Activated CD4-positive, alpha-beta memory T cell treated with anti-CD3 and anti-CD28 coated beads for 36 hours (primary cell): ENCODE measurements around the gene IGF2. TPM values are rescaled to one million over a fixed set of nuclear protein-coding genes. Genes with fewer than 3 reads are reported as not detected.

ENCODE experiments used
- CTCF ChIA-PET: fragments of 350-600 bp; sonication (Branson Sonifier 250); formaldehyde crosslinking; loops from one replicate; lab custom pipeline; 2021; ENCODE audit warnings: antibody characterized with exemption, inconsistent platforms; lab: Charles Lee
- POLR2A ChIA-PET: fragments of 350-600 bp; sonication (Branson Sonifier 250); formaldehyde crosslinking; loops from one replicate; lab custom pipeline; 2021; ENCODE audit warnings: antibody characterized with exemption; lab: Charles Lee
- DNase-seq: peaks from one replicate; pipeline ENCODE4 v3.0.0-alpha.2; 2020
- H3K27ac Mint-ChIP-seq: one replicate; pipeline ENCODE4 v1.8.0; 2021; ENCODE audit warnings: mixed read lengths
- H3K27me3 Mint-ChIP-seq: one replicate; pipeline ENCODE4 v1.8.0; 2021; ENCODE audit warnings: mixed read lengths
- H3K36me3 Mint-ChIP-seq: one replicate; pipeline ENCODE4 v1.8.0; 2021; ENCODE audit warnings: mixed read lengths
- H3K4me1 Mint-ChIP-seq: one replicate; pipeline ENCODE4 v1.8.0; 2021; ENCODE audit warnings: low read depth, mixed read lengths
- H3K4me3 Mint-ChIP-seq: one replicate; pipeline ENCODE4 v1.8.0; 2021; ENCODE audit warnings: mild to moderate bottlenecking, mixed read lengths
- H3K9me3 Mint-ChIP-seq: one replicate; pipeline ENCODE4 v1.8.0; 2021; ENCODE audit warnings: mixed read lengths
- intact Hi-C: fragments of 100-400 bp; cut with micrococcal nuclease; formaldehyde crosslinking; loops from one replicate; pipeline ENCODE4 v1.15.1; 2023
- total RNA-seq, 2 experiments: library from RNA; stranded (reverse); gene quantifications; one replicate each; pipeline ENCODE4 v1.2.3, GENCODE V29; 2021

Gene IGF2
- total RNA-seq, 2 experiments from 2014 or later = 26.5 to 27.0 TPM

GRCh38 chr11:2102132-2102882 is 36.9 kb downstream of the IGF2 start:
- Mint-ChIP-seq H3K36me3 (no peaks in the 10 kb centered on the region), H3K27me3 (peaks cover 3% of the 10 kb centered on the region), H3K4me3 (no peak overlapping the region), H3K9me3 (no peaks in the 10 kb centered on the region), H3K4me1 (no peaks in the 10 kb centered on the region), H3K27ac (no peak overlapping the region)
- DNase-seq = no peak
- POLR2A ChIA-PET = no interaction called here
- CTCF ChIA-PET = interaction anchor here (1.0 to 1.5 kb wide), 3 partner anchors 13 to 65 kb away, joined by 3 to 4 read pairs (median 4); no protein-coding TSS in a partner anchor
- intact Hi-C loops = no loop called here

GRCh38 chr11:2101171-2101675 is 38.0 kb downstream of the IGF2 start:
- Mint-ChIP-seq H3K27me3 (peaks cover 3% of the 10 kb centered on the region), H3K4me1 (no peaks in the 10 kb centered on the region), H3K9me3 (no peaks in the 10 kb centered on the region), H3K27ac (no peak overlapping the region), H3K4me3 (no peak overlapping the region), H3K36me3 (no peaks in the 10 kb centered on the region)
- ChIA-PET CTCF (no interaction called here), POLR2A (no interaction called here)
- intact Hi-C loops = no loop called here
- DNase-seq = no peak

- no peak overlapping the region for H3K4me3 Mint-ChIP-seq
- intact Hi-C loops = no loop called here
- H3K36me3 Mint-ChIP-seq = no peaks in the 10 kb centered on the region
- no peaks in the 10 kb centered on the region for H3K4me1 Mint-ChIP-seq
- H3K27ac Mint-ChIP-seq = no peak overlapping the region
- no peak for DNase-seq
- H3K27me3 Mint-ChIP-seq = peaks cover 3% of the 10 kb centered on the region
- CTCF ChIA-PET = no interaction called here
- POLR2A ChIA-PET = no interaction called here
- H3K9me3 Mint-ChIP-seq = no peaks in the 10 kb centered on the region
Observed at GRCh38 chr11:2100361-2101170, 38.6 kb downstream of the IGF2 start.

GRCh38 chr11:2099516-2100349 is 39.5 kb downstream of the IGF2 start:
- no peaks in the 10 kb centered on the region for H3K9me3 Mint-ChIP-seq
- POLR2A ChIA-PET = no interaction called here
- peaks cover 3% of the 10 kb centered on the region for H3K27me3 Mint-ChIP-seq
- no peaks in the 10 kb centered on the region for H3K36me3 Mint-ChIP-seq
- H3K4me3 Mint-ChIP-seq = no peak overlapping the region
- intact Hi-C loops = no loop called here
- CTCF ChIA-PET = interaction anchor here (1.2 kb wide), 2 partner anchors 52 to 54 kb away, joined by 4 to 5 read pairs; no protein-coding TSS in a partner anchor
- H3K27ac Mint-ChIP-seq = no peak overlapping the region
- no peak for DNase-seq
- H3K4me1 Mint-ChIP-seq = no peaks in the 10 kb centered on the region

GRCh38 chr11:2098691-2099515 is 40.3 kb downstream of the IGF2 start:
- no peak for DNase-seq
- Mint-ChIP-seq H3K27ac (no peak overlapping the region), H3K36me3 (no peaks in the 10 kb centered on the region), H3K4me3 (no peak overlapping the region), H3K9me3 (no peaks in the 10 kb centered on the region), H3K27me3 (peaks cover 5% of the 10 kb centered on the region), H3K4me1 (no peaks in the 10 kb centered on the region)
- intact Hi-C loops = no loop called here
- ChIA-PET POLR2A (no interaction called here), CTCF (interaction anchor here (0.9 to 1.2 kb wide), 3 partner anchors 52 to 54 kb away, joined by 3 to 5 read pairs (median 4); no protein-coding TSS in a partner anchor)

GRCh38 chr11:2097998-2098690 is 41.0 kb downstream of the IGF2 start:
- no peaks in the 10 kb centered on the region for H3K36me3 Mint-ChIP-seq
- POLR2A ChIA-PET = no interaction called here
- peaks cover 8% of the 10 kb centered on the region for H3K27me3 Mint-ChIP-seq
- H3K4me1 Mint-ChIP-seq = peaks cover 4% of the 10 kb centered on the region
- no peak for DNase-seq
- no peak overlapping the region for H3K4me3 Mint-ChIP-seq
- intact Hi-C loops = no loop called here
- H3K9me3 Mint-ChIP-seq = no peaks in the 10 kb centered on the region
- CTCF ChIA-PET = interaction anchor here (0.9 to 1.2 kb wide), 3 partner anchors 53 to 55 kb away, joined by 3 to 5 read pairs (median 4); no protein-coding TSS in a partner anchor
- no peak overlapping the region for H3K27ac Mint-ChIP-seq

- peaks cover 9% of the 10 kb centered on the region for H3K4me1 Mint-ChIP-seq
- no peaks in the 10 kb centered on the region for H3K9me3 Mint-ChIP-seq
- no peak overlapping the region for H3K4me3 Mint-ChIP-seq
- no peaks in the 10 kb centered on the region for H3K36me3 Mint-ChIP-seq
- DNase-seq = no peak
- CTCF ChIA-PET = no interaction called here
- H3K27ac Mint-ChIP-seq = no peak overlapping the region
- POLR2A ChIA-PET = no interaction called here
- intact Hi-C loops = no loop called here
- peaks cover 11% of the 10 kb centered on the region for H3K27me3 Mint-ChIP-seq
Observed at GRCh38 chr11:2097356-2097997, 41.7 kb downstream of the IGF2 start.

- no peak overlapping the region for H3K27ac Mint-ChIP-seq
- intact Hi-C loops = no loop called here
- H3K36me3 Mint-ChIP-seq = no peaks in the 10 kb centered on the region
- no peak overlapping the region for H3K4me3 Mint-ChIP-seq
- H3K27me3 Mint-ChIP-seq = peaks cover 11% of the 10 kb centered on the region
- DNase-seq = no peak
- ChIA-PET POLR2A (no interaction called here), CTCF (interaction anchor here (0.8 kb wide), 1 partner anchor 61 kb away, joined by 3 read pairs; no protein-coding TSS in a partner anchor)
- no peaks in the 10 kb centered on the region for H3K9me3 Mint-ChIP-seq
- H3K4me1 Mint-ChIP-seq = peaks cover 9% of the 10 kb centered on the region
Observed at GRCh38 chr11:2096919-2097301, 42.3 kb downstream of the IGF2 start.

- POLR2A ChIA-PET = no interaction called here
- peaks cover 9% of the 10 kb centered on the region for H3K4me1 Mint-ChIP-seq
- CTCF ChIA-PET = interaction anchor here (0.8 kb wide), 2 partner anchors 58 to 60 kb away, joined by 3 read pairs; no protein-coding TSS in a partner anchor
- H3K4me3 Mint-ChIP-seq = no peak overlapping the region
- H3K27me3 Mint-ChIP-seq = peaks cover 11% of the 10 kb centered on the region
- H3K36me3 Mint-ChIP-seq = no peaks in the 10 kb centered on the region
- DNase-seq = no peak
- intact Hi-C loops = no loop called here
- H3K9me3 Mint-ChIP-seq = no peaks in the 10 kb centered on the region
- no peak overlapping the region for H3K27ac Mint-ChIP-seq
Observed at GRCh38 chr11:2096011-2096918, 42.9 kb downstream of the IGF2 start.

GRCh38 chr11:2095542-2095941 is 43.6 kb downstream of the IGF2 start:
- H3K9me3 Mint-ChIP-seq = no peaks in the 10 kb centered on the region
- DNase-seq = no peak
- POLR2A ChIA-PET = no interaction called here

More at GRCh38 chr11:2095542-2095941, 43.6 kb downstream of the IGF2 start:
- no peak overlapping the region for H3K4me3 Mint-ChIP-seq
- H3K27me3 Mint-ChIP-seq = peaks cover 11% of the 10 kb centered on the region
- H3K27ac Mint-ChIP-seq = no peak overlapping the region
- peaks cover 9% of the 10 kb centered on the region for H3K4me1 Mint-ChIP-seq
- intact Hi-C loops = no loop called here
- CTCF ChIA-PET = no interaction called here
- H3K36me3 Mint-ChIP-seq = no peaks in the 10 kb centered on the region
